ENCODE data around the gene XRCC1. TPM values are rescaled to one million over a fixed set of nuclear protein-coding genes. Genes with fewer than 3 reads are reported as not detected.
A peak's percentile ranks its signal among the peaks of the same experiment; 100 is the strongest.

The XRCC1 gene
- total and polyA plus RNA-seq, 10 of the 15 experiments (the other 5 are each of a cell fraction or from before 2014, with no cell fraction given), result 2.0 to 51.1 (median 33.7) TPM

DNA sequence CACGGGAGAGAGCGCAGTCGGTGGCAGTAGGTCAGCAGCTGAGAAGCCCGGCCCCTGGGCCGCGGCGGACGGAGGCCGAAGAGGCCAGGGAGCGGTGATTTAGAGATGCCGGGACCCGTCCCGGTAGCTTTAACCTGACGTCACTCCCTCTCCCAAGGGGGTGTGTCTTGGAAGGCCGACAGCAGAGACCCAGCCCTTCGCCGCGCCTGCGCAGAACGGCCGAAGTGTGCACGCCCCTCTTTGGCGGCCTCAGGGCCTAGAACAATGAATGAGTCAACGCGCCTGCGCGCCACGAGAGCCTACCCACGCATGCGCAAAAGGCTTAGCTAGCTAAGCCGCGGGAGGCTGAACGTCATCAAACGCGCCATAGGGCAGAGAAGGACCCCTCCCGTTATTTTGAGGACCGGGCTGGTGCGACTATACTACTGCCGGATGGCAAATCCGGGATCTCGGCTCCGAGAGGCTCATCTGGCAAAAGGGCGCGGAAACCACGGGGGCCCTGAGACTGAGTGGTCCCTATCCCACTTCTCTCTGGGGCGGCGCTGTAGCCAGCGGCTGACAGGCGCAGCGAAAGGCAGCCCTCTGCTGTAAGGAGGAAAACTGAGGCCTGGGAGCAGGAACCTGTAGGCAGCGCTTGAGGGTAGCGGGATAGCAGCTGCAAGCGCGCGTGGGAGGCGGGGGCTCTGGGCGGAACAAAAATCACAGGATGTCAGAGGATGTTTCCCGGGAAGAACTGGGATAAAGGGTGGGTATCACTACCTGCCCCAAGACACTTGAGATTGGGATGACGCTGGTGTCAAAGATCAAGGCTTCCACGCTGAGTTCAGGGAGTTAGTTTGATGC, 20.9 kb upstream of the XRCC1 start, which contains the start of the genes IRGQ and ZNF576 (continued):
- TF ChIP-seq, protein P1, sequence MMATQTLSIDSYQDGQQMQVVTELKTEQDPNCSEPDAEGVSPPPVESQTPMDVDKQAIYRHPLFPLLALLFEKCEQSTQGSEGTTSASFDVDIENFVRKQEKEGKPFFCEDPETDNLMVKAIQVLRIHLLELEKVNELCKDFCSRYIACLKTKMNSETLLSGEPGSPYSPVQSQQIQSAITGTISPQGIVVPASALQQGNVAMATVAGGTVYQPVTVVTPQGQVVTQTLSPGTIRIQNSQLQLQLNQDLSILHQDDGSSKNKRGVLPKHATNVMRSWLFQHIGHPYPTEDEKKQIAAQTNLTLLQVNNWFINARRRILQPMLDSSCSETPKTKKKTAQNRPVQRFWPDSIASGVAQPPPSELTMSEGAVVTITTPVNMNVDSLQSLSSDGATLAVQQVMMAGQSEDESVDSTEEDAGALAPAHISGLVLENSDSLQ (IDR thresholded peaks at IDR 0.05), result peak; percentile 39
- TF ChIP-seq SPI1 (IDR thresholded peaks at IDR 0.05; ENCODE audit: borderline replicate concordance, insufficient read depth, low read depth, low read length) (no peak), CBX3 (IDR thresholded peaks at IDR 0.05; ENCODE audit: borderline replicate concordance, low read depth) (no peak), IKZF2 (IDR thresholded peaks at IDR 0.05) (peak; percentile 56 to 73), SREBF1 (IDR thresholded peaks at IDR 0.05; ENCODE audit: low read length) (0 out of 2 replicates have a peak, but pooled peaks have one; percentile 17), CREM (IDR thresholded peaks at IDR 0.05; ENCODE audit: low read depth) (peak; percentile 99), ATF7 (IDR thresholded peaks at IDR 0.05; ENCODE audit: low read depth) (peak; percentile 98), SP1 (IDR thresholded peaks at IDR 0.05; ENCODE audit: low read depth, low read length) (no peak), NFXL1 (IDR thresholded peaks at IDR 0.05; ENCODE audit: borderline replicate concordance) (no peak), RCOR1 (conservative IDR thresholded peaks at IDR 0.05; ENCODE audit: low read depth, low read length) (no peak), HDAC6 (IDR thresholded peaks at IDR 0.05; ENCODE audit: unreplicated experiment) (no peak), ZNF274 (IDR thresholded peaks at IDR 0.05; ENCODE audit: insufficient read depth, insufficient read length) (no peak), CBFB (IDR thresholded peaks at IDR 0.05; ENCODE audit: low read depth) (peak; percentile 91), BMI1 (IDR thresholded peaks at IDR 0.05; ENCODE audit: borderline replicate concordance) (no peak), NRF1 (conservative IDR thresholded peaks at IDR 0.05; ENCODE audit: low read depth, low read length) (peak; percentile 99), TCF7 (IDR thresholded peaks at IDR 0.05; ENCODE audit: borderline replicate concordance) (no peak), CEBPB (IDR thresholded peaks at IDR 0.05; ENCODE audit: borderline replicate concordance in 1 of 2, low read depth in 2 of 2, low read length in 2 of 2) (no peak), ZZZ3 (IDR thresholded peaks at IDR 0.05; ENCODE audit: control insufficient read depth, insufficient read length, low read depth) (no peak), POLR2AphosphoS5 (IDR thresholded peaks at IDR 0.05; ENCODE audit: low read length) (peak; percentile 46; the same call in 1 of the 2 replicates), MTA3 (IDR thresholded peaks at IDR 0.05; ENCODE audit: borderline replicate concordance, low read length) (no peak), SMC3 (IDR thresholded peaks at IDR 0.05; ENCODE audit: borderline replicate concordance, low read length) (no peak), SIN3A (IDR thresholded peaks at IDR 0.05; ENCODE audit: low read depth, low read length) (no peak; the same call in none of the 2 replicates)
- TF ChIP-seq, protein P2, sequence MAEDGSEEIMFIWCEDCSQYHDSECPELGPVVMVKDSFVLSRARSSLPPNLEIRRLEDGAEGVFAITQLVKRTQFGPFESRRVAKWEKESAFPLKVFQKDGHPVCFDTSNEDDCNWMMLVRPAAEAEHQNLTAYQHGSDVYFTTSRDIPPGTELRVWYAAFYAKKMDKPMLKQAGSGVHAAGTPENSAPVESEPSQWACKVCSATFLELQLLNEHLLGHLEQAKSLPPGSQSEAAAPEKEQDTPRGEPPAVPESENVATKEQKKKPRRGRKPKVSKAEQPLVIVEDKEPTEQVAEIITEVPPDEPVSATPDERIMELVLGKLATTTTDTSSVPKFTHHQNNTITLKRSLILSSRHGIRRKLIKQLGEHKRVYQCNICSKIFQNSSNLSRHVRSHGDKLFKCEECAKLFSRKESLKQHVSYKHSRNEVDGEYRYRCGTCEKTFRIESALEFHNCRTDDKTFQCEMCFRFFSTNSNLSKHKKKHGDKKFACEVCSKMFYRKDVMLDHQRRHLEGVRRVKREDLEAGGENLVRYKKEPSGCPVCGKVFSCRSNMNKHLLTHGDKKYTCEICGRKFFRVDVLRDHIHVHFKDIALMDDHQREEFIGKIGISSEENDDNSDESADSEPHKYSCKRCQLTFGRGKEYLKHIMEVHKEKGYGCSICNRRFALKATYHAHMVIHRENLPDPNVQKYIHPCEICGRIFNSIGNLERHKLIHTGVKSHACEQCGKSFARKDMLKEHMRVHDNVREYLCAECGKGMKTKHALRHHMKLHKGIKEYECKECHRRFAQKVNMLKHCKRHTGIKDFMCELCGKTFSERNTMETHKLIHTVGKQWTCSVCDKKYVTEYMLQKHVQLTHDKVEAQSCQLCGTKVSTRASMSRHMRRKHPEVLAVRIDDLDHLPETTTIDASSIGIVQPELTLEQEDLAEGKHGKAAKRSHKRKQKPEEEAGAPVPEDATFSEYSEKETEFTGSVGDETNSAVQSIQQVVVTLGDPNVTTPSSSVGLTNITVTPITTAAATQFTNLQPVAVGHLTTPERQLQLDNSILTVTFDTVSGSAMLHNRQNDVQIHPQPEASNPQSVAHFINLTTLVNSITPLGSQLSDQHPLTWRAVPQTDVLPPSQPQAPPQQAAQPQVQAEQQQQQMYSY (CRISPR knock-in tag; IDR thresholded peaks at IDR 0.05), result no peak
- TF ChIP-seq, protein P3, sequence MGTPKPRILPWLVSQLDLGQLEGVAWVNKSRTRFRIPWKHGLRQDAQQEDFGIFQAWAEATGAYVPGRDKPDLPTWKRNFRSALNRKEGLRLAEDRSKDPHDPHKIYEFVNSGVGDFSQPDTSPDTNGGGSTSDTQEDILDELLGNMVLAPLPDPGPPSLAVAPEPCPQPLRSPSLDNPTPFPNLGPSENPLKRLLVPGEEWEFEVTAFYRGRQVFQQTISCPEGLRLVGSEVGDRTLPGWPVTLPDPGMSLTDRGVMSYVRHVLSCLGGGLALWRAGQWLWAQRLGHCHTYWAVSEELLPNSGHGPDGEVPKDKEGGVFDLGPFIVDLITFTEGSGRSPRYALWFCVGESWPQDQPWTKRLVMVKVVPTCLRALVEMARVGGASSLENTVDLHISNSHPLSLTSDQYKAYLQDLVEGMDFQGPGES (IDR thresholded peaks at IDR 0.05), result peak; percentile 15; the same call in 1 of the 2 replicates
- TF ChIP-seq, protein P4, sequence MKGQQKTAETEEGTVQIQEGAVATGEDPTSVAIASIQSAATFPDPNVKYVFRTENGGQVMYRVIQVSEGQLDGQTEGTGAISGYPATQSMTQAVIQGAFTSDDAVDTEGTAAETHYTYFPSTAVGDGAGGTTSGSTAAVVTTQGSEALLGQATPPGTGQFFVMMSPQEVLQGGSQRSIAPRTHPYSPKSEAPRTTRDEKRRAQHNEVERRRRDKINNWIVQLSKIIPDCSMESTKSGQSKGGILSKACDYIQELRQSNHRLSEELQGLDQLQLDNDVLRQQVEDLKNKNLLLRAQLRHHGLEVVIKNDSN (IDR thresholded peaks at IDR 0.05; ENCODE audit: borderline replicate concordance, extremely low read length, insufficient read depth, low read depth, low read length), result no peak

Data from GM12878 (cell line).